ENCODE measurements around the gene HBD. TPM values are rescaled to one million over a fixed set of nuclear protein-coding genes. Genes with fewer than 3 reads are reported as not detected.
A peak's percentile ranks its signal among the peaks of the same experiment; 100 is the strongest.

HBD gene
- total RNA-seq, 1 donor from 2014 or later, result not detected

DNA sequence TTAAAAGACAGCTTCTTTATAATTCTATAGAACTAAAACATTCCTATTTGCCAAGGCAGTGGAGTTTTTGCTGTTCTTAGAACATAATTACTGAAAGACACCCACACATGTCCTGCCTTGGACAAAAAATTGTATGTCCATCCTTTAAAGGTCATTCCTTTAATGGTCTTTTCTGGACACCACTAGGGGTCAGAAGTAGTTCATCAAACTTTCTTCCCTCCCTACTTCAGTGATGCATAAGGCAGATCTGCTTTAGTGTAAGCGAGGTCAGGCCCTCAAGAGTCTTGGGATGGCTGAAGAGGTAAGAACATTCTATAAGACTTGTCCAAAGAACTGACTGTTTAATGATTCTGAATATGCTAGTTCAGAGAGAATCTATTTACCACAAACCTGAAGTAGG, 29.5 kb downstream of the HBD start:
- H3K27ac Mint-ChIP-seq, result no peak overlapping the region
- no peaks in the 10 kb centered on the region for H3K36me3 Mint-ChIP-seq
- H3K27me3 Mint-ChIP-seq, result peaks cover under 1% of the 10 kb centered on the region
- TF ChIP-seq, protein P1, sequence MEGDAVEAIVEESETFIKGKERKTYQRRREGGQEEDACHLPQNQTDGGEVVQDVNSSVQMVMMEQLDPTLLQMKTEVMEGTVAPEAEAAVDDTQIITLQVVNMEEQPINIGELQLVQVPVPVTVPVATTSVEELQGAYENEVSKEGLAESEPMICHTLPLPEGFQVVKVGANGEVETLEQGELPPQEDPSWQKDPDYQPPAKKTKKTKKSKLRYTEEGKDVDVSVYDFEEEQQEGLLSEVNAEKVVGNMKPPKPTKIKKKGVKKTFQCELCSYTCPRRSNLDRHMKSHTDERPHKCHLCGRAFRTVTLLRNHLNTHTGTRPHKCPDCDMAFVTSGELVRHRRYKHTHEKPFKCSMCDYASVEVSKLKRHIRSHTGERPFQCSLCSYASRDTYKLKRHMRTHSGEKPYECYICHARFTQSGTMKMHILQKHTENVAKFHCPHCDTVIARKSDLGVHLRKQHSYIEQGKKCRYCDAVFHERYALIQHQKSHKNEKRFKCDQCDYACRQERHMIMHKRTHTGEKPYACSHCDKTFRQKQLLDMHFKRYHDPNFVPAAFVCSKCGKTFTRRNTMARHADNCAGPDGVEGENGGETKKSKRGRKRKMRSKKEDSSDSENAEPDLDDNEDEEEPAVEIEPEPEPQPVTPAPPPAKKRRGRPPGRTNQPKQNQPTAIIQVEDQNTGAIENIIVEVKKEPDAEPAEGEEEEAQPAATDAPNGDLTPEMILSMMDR (conservative IDR thresholded peaks at IDR 0.05), result peak; percentile 74
- no peak overlapping the region for H3K4me3 Mint-ChIP-seq
- no peaks in the 10 kb centered on the region for H3K4me1 Mint-ChIP-seq (ENCODE audit: unreplicated experiment)
- no peaks in the 10 kb centered on the region for H3K9me3 Mint-ChIP-seq
- no peak for DNase-seq (ENCODE audit: extremely low spot score, unreplicated experiment)

DNA sequence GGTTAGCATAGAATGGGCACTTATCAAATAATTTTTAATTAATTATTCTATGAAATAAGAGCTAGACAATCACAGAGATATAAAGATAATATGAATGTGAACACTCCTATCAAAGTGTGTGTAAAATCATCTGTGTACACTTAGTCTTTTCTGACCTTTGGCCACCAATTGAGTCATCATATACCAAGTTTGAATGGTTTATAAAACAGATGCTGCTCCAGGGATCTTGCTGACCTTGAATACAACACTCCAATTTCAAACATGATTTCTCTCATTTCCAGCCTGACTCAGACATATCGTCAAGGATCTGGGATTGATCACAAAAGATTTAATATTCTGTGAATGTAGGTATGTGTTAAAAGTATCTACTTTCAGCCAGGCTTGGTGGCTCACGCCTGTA, 30.9 kb downstream of the HBD start:
- H3K4me1 Mint-ChIP-seq (ENCODE audit: unreplicated experiment), result no peaks in the 10 kb centered on the region

DNA sequence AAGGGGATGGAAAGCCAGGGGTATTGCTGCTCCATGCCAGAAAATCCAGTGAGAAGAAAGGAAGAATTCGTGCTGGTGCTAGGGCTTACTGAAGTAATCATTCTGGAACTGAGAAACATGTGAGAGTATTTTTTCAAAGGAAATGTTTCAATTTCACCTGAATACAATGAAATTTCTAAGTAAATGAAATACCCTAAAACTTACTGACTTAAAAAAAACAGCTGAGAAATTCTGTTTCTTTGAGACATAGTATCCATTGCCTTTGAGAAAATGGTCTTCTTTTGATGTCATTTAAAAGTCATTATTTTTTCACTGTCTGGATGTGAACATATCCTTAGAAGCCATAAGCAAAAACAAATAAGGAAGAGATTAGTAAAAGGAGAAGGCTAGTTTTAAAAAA, 33.7 kb downstream of the HBD start, which contains the start of gene OR51V1:
Gene OR51V1 (minus strand): TSS at position 101 of the 400 bp plus-strand sequence. CDS start 0 bp downstream, at position 101.
- TF ChIP-seq, protein P1 (conservative IDR thresholded peaks at IDR 0.05), result no peak
- no peak within 1 kb of the TSS for H3K27ac Mint-ChIP-seq
- DNase-seq (ENCODE audit: extremely low spot score, unreplicated experiment), result no peak
- H3K9me3 Mint-ChIP-seq, result no peaks in the 10 kb centered on the region
- no peaks in the 10 kb centered on the region for H3K36me3 Mint-ChIP-seq
- H3K27me3 Mint-ChIP-seq, result peaks cover 4% of the 10 kb centered on the region
- no peak within 1 kb of the TSS for H3K4me3 Mint-ChIP-seq
- H3K4me1 Mint-ChIP-seq (ENCODE audit: unreplicated experiment), result no peaks in the 10 kb centered on the region

More for the DNA sequence above, 30.9 kb downstream of the HBD start:
- no peak overlapping the region for H3K27ac Mint-ChIP-seq
- H3K36me3 Mint-ChIP-seq, result no peaks in the 10 kb centered on the region
- H3K27me3 Mint-ChIP-seq, result peaks cover 4% of the 10 kb centered on the region
- H3K9me3 Mint-ChIP-seq, result no peaks in the 10 kb centered on the region
- DNase-seq (ENCODE audit: extremely low spot score, unreplicated experiment), result no peak
- H3K4me3 Mint-ChIP-seq, result no peak overlapping the region
- TF ChIP-seq, protein P1 (conservative IDR thresholded peaks at IDR 0.05), result no peak

DNA sequence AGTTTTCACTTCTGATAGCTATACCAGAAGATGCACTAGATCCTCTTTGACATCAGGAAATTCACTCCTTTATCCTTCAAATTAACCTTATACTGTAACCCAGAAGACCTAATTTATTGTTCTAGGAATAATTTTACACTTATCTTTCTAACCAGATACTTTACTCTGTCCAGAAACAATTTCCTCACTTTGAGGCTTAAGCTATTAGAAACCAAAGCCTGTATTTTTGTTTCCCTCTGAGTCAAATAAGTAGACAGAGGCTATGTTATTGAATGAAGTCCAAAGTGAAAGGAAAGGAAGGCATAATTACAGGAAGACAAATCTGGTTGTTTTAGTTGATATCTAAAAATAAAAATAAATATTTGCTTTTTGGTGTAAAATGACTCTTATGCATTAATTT, 36.0 kb downstream of the HBD start:
- TF ChIP-seq, protein P1 (conservative IDR thresholded peaks at IDR 0.05), result no peak
- Mint-ChIP-seq H3K4me3 (no peak overlapping the region), H3K27me3 (peaks cover 4% of the 10 kb centered on the region)

DNA sequence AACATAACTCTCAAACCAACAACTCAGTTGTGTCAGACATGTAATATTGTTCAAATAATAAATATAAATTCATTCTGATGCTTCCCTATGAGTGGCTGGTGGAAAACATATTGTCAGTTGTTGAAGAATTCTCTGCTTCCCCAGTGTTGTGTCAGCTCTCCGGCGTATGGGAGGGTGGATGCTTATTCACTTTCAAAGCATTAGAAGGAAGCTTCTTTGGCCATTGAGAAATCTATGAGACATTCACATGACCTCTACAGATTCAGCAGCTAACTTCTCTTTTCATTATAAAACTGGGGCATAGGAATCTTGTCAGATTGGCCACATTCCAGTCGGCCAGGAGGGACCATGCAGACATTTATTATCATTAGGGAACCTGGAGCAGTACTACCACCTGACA, 36.7 kb downstream of the HBD start:
- no peaks in the 10 kb centered on the region for H3K36me3 Mint-ChIP-seq
- H3K27me3 Mint-ChIP-seq, result peaks cover 4% of the 10 kb centered on the region
- no peak for DNase-seq (ENCODE audit: extremely low spot score, unreplicated experiment)
- no peak overlapping the region for H3K27ac Mint-ChIP-seq
- no peak overlapping the region for H3K4me3 Mint-ChIP-seq
- TF ChIP-seq, protein P1 (conservative IDR thresholded peaks at IDR 0.05), result no peak
- H3K4me1 Mint-ChIP-seq (ENCODE audit: unreplicated experiment), result no peaks in the 10 kb centered on the region
- H3K9me3 Mint-ChIP-seq, result no peaks in the 10 kb centered on the region

More for the DNA sequence above, 36.0 kb downstream of the HBD start:
- Mint-ChIP-seq H3K9me3 (no peaks in the 10 kb centered on the region), H3K36me3 (no peaks in the 10 kb centered on the region), H3K4me1 (ENCODE audit: unreplicated experiment) (no peaks in the 10 kb centered on the region), H3K27ac (no peak overlapping the region)
- no peak for DNase-seq (ENCODE audit: extremely low spot score, unreplicated experiment)

DNA sequence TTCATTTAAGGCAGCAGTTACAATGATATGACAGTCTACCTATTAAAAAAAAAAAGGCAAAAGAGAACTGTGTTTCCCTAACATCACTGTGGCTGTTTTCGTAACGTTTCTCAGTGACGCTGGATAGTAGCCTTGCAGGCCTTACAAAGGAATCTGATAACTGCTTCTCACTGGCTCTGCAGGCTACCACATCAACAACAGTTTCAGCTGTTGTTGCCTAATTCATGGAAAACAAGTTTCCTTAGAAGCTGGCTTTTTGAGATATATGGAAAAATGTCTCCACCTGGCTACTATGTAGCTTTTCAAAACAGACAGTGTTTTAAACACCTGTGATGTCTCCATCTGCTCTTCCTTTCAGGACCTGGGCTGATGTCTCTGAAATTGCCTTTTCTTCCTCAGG, 37.6 kb downstream of the HBD start:
- no peak overlapping the region for H3K27ac Mint-ChIP-seq
- H3K4me1 Mint-ChIP-seq (ENCODE audit: unreplicated experiment), result no peaks in the 10 kb centered on the region
- no peak overlapping the region for H3K4me3 Mint-ChIP-seq
- H3K27me3 Mint-ChIP-seq, result peaks cover 4% of the 10 kb centered on the region
- H3K9me3 Mint-ChIP-seq, result no peaks in the 10 kb centered on the region
- H3K36me3 Mint-ChIP-seq, result no peaks in the 10 kb centered on the region
- TF ChIP-seq, protein P1 (conservative IDR thresholded peaks at IDR 0.05), result no peak
- DNase-seq (ENCODE audit: extremely low spot score, unreplicated experiment), result no peak
